OCI-LY3 (cell line): ENCODE measurements around the gene AGAP1.

ENCODE experiments used
- CTCF ChIP-seq: fragments of 200-600, 300-600 bp; sonication (generic); IDR thresholded peaks from 2 replicates; pipeline ENCODE4 v1.5.1; 2014; ENCODE audit warnings: antibody characterized with exemption, low read length, low read depth
- EZH2phosphoT487 ChIP-seq: fragments of 200-600 bp; shearing (Covaris generic); IDR thresholded peaks from 2 replicates; pipeline ENCODE4 v1.6.1; 2018; ENCODE audit warnings: antibody characterized with exemption, mixed run types, low read depth

GRCh38 chr2:235949567-235950472 lies 456.0 kb downstream of the AGAP1 start:
- TF ChIP-seq CTCF (no peak), EZH2phosphoT487 (no peak)
